OCI-LY3 (cell line): ENCODE measurements around the gene PRDM16.

Experiments
- CTCF ChIP-seq: fragments of 200-600, 300-600 bp; sonication (generic); IDR thresholded peaks from 2 replicates; pipeline ENCODE4 v1.5.1; 2014; ENCODE audit warnings: antibody characterized with exemption, low read length, low read depth
- EZH2phosphoT487 ChIP-seq: fragments of 200-600 bp; shearing (Covaris generic); IDR thresholded peaks from 2 replicates; pipeline ENCODE4 v1.6.1; 2018; ENCODE audit warnings: antibody characterized with exemption, mixed run types, low read depth

DNA sequence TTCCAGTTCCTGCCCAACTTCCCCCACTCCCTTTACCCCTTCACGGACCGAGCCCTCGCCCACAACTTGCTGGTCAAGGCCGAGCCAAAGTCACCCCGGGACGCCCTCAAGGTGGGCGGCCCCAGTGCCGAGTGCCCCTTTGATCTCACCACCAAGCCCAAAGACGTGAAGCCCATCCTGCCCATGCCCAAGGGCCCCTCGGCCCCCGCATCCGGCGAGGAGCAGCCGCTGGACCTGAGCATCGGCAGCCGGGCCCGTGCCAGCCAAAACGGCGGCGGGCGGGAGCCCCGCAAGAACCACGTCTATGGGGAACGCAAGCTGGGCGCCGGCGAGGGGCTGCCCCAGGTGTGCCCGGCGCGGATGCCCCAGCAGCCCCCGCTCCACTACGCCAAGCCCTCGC lies 343.4 kb downstream of the PRDM16 start:
- TF ChIP-seq CTCF (no peak), EZH2phosphoT487 (no peak)
